ENCODE data around the gene NINJ2.

NINJ2 gene

DNA sequence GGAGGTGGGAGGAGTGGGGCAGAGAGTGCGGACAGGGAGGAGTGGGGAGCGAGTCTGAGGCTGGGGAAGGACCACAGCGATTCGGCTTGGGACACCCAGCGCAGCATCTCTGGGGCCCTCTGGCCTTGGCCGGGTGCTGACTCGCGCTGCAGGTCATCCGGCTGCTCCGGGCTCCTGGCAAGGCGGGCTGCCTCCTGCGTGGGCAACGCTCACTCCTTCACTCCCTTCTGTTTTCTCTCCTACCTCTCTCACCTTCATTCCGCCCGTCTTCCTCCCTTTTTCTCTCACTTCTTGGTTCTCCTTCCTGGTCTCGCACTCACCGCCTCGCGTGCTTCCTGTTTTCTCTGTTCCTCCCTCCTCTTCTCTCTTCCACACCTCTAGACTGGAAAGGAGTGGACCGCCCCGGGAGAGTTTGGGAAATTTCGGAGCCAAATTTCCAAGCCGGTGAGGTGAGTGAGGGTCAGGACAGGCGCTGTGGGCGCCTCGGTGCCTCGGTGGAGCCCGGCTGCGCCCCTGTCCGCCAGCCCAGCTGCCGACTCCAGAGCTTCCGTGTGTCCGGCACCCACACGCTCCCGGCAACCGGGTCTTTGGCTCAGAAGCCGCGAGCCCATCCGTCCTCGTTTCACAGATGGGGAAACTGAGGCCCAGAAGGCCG is 116.9 kb downstream of the NINJ2 start:
- no peak for DNase-seq

DNA sequence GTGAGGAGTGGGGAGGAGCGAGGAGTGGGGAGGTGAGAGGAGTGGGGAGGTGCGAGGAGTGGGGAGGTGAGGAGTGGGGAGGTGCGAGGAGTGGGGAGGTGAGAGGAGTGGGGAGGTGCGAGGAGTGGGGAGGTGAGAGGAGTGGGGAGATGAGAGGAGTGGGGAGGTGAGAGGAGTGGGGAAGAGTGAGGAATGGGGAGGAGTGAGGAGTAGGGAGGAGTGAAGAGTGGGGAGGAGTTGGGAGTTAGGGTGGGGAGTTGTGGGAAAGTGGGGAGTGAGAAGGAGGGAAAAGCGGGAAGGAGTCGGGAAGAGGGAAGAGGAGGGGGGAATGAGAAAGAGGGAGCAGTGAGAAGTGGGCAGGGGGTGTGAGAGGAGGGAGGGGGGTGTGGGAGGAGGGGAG is 117.4 kb downstream of the NINJ2 start:
- no peak for DNase-seq

DNA sequence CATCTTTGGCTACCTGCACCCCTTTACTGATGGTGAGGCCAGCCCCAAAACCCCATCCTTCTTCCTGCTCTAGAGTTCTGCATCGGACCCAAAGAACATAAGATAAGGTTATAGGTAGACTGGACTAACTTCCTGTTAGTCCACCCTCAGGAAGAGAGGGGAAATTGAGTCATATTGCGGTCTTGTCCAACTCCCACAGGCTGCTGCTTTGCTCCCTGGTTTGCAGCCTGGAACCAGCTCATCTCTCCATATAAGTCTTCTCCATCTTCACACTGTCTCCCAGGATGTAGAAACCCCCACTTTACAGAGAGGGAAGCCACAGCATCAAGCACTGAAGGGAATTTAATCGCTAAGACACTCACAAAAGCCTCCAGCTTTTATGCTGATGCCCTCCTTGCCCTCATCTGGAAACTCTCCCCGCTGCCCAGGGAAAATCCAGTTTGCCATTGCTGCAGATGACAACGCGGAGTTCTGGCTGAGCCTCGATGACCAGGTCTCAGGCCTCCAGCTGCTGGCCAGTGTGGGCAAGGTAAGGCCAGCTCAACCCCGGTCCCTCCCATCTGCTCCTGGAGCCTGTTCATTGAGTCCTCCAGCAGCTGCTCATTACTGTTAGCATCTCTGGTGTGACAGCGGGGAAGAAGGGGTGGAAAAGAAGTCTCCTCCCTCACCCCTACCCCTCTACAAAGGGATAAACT is 118.2 kb downstream of the NINJ2 start:
- DNase-seq = no peak

DNA sequence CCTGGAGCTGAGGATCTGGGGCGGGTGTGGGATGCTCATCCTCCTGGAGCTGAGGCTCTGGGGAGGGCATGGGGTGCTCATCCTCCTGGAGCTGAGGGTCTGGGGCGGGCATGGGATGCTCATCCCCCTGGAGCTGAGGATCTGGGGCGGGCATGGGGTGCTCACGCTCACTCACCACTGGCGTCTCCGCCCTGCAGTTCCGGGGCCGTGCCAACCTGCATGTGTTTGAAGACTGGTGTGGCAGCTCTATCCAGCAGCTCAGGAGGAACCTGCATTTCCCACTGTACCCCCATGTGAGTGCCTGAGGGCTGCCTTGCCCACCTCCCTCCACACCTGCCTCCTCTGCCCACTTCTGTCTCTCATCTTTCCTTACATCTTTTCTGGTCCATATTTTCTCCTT is 119.1 kb downstream of the NINJ2 start:
- no peak for DNase-seq

DNA sequence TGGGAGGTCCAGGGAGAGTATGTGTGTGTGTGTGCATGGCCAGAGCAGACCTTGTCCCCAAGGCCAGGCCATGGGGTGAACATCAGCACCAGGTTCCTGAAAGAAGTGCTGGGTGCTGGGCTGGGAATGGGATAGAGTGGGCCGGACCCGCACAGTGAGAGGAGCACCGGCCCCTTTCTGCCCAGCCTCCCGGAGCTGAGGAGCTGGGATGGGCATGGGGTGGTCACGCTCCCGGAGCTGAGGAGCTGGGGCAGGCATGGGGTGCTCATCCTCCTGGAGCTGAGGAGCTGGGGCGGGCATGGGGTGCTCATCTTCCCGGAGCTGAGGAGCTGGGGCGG is 120.2 kb downstream of the NINJ2 start:
- DNase-seq = no peak

DNA sequence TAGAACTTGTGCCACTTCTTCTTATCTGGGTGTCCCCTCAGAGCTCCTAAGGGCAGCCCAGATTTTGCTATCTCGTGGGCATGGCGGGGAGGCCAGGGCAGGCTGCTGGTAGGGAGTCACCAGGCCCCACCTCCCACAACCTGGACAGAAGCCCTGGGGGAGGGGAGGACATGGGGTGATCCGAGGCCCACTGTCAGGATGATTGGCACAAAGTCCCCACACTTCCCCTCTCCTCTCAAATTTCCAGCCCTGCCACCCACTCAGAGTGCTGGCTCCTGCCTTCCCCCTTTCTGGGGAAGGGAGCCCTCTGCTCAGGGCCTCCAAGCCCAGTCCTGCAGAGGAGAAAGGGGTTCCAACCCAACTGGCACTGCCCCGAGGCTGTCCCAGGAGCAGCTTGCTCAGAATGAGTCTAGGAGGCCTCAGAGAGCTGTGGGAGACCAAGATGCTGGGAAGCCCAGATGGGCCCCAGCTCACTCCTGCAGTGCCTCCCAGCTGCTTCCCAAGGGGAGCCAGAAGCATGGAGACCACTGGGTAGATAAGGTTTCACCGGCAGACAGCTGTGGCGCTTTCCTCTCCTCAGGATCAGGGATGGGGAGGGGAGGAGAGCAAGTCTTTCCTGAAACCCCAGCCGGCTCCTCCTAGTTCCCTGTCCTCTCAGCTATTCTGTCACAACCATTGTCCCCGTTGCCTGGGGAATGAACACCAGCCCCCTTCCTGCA is 120.7 kb downstream of the NINJ2 start:
- no peak for DNase-seq

DNA sequence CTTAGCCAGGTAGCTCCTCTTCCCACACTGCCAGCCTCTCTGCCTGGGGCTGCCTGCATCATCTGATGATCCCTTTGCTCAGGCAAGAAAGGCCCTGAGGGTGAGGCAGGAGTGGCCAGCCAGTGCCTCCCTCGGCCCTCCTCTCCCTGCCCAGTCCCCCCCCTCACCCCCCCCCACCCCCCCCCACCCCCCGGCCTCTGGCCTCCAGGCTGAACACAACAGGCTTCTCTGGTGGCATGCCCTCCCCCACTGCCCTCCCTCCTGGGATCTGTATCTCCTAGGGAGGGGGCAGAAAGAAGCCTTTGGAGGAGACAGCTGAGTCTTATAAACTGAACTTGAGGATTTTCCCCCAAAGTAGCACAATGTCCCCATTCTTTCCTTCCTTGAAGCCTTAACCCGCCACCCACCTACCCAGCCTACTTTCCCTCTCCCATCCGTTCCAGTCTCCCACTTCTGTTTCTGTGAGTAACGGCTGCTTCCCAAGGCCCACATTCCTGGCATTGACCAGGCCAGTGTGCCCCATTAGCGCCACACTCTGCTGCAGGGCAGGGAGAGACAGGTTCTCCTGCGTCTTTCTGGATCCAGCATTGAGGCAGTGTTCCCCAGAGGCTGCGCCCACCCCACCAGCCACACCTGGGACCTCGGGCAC is 121.4 kb downstream of the NINJ2 start:
- no peak for DNase-seq

DNA sequence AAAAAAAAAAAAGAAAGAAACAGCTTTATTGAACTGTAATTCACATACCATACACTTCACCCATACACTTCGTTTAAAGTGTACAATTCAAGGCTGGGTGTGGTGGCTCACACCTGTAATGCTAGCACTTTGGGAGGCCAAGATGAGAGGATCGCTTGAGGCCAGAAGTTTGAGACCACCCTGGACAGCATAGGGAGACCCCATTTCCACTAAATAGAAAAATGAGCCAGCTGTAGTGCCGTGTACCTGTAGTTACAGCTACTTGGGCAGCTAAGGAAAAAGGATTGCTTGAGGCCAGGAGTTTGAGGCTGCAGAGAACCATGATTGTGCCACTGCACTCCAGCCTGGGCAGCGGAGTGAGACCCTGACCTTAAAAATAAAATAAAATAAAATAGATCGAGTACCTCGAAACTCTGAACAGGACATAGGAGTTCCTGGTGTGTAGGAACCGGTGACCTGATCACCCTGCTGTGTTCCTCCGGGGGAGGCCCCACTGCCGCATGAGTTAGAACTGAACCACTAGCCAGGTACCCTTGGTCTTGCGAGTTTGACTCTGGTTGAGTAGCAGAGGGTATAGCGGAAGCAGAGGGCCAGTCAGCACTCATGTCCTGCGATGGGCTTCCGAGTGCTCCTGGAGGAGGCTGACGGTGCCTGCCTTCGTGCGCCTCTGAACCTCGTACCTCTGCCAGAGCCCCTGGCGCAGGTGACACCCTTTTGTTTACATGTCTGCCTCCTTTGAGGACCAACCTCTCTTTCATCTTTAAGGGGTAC is 123.5 kb downstream of the NINJ2 start:
- DNase-seq = no peak

DNA sequence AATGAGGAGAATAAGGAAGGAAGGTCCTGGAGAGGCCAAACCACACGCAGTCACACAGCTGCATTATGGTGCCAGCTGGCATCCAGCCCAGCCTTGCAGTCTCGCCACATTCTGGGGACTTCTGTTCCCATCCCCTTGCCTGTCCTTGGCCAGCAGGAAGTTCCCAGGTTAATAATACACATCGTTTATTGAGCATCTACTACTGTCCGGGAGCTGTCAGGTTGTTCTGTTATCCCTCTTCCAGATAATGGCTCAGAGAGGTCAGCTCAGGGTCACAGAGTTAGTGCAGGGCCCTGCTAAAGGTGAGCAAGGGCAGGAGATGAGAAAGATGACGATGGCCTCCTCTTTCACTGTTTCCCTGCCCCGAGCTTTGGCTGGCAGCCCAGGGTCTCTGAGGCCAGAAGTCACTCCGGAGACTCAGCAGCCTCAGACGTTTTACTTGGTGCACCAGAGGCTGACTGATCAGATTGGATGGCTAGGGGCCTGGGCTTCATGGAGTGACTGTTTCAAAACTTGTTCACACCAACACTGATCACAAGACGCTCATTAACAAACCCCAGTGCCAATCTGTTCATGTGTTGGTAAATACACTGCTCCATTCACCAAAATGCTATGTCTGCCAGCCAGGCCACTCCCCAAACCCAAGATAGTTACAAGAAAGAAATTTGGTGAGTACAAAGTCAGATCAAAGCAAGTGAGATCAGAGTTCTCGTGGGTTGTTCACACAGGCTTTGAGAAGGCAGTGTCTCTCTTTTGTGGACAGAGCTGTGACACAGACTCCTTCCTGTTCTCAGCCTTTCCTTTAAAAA is 124.3 kb downstream of the NINJ2 start:
- DNase-seq = no peak

DNA sequence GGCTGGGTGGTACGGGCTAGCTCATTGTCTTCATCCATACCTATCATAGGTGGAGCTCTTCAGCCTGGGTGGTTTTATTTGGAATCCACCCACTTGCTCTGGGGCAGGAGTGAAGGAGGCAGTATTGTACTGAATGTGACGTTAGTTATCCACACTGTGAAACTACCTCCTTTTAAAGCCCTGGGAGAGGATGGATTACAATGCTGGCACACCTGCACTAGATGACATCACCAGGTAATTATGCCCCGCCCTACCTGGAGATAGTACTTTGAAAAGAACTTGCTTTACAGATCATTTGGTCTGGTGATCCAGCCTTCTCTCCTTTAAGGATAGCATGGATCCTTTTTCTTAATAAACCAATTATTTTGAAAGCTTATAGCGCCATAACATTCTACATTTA is 125.5 kb downstream of the NINJ2 start:
- DNase-seq = no peak

DNA sequence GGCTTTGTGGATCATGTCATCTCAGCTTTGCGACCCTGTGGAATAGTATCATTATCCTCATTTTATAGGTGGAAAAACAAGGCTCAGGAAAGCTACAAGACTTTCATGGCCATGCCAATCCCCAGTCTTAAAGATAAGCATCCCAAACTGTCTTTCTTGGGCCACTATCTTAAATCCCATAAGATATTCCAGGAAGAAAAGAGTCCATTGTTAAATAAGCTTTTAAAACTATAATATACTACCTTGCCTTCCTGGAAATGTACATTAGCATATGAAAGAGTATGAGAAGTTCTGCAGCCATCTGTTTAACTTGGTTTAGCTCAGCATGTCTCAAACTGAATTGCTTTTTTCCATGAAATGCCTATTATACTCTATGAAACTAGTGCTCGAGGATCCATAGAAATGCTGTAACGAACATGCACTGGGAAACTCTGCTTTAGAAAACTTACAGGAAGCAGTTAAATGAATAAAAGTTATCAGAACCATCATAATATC is 126.4 kb downstream of the NINJ2 start:
- no peak for DNase-seq

DNA sequence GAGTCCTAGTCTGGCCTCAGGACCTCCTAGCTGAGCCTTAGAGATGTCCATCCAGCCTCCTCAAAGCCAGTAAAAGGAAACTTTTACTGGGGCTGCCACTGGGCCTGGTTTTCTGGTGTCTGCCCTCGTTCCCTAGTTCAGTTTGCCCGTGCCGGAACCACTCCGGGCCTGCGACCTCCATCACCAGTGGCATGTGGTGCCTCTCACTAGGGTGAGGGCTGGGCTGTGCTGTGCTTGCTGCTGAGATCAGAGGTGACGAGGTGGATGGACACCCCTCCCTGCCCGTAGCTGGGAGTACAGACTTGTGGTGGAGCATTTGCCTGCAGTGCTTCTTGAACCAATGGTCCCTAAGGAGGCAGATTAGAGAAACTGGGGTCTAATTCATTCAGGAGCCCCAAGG is 127.8 kb downstream of the NINJ2 start:
- DNase-seq = no peak

DNA sequence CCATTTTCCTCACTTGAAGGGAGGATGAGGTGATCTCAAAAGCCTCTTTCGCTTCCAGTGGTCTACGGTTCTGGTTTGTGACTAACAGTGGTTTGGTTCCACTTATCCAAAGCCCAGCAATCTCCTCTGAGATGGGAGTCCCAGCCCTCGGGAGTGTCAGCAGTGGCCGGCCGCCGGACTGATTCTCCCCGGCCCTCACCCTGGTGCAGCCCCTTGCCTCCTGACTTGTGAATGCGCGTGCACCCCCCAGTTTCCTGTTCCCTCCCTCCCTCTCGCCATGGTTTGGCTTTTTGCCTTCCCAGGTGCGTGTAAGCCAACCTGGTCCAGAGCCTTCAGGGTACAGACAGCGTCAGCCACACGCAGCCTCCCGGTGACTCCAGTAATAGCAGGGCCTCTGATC is 129.0 kb downstream of the NINJ2 start:
- no peak for DNase-seq

DNA sequence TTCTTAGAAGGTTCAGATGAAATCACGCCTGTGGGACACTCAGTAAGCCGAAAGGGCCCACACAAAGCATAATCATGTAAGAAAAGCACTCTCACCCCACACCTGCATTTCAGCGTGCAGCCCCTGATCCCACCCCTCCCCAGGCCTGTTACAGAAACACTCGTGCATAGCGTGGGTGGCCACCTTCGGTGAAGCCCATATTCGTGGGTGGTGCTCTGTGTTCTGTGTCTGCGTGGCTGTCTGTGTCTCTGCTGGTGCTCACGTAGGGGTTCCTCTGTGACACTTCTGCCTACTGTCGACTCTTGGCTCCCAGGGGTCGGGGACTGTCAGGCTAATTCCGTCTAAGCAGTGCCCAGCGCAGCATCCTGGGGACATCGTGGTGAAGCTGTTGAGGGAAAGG is 129.5 kb downstream of the NINJ2 start:
- no peak for DNase-seq

DNA sequence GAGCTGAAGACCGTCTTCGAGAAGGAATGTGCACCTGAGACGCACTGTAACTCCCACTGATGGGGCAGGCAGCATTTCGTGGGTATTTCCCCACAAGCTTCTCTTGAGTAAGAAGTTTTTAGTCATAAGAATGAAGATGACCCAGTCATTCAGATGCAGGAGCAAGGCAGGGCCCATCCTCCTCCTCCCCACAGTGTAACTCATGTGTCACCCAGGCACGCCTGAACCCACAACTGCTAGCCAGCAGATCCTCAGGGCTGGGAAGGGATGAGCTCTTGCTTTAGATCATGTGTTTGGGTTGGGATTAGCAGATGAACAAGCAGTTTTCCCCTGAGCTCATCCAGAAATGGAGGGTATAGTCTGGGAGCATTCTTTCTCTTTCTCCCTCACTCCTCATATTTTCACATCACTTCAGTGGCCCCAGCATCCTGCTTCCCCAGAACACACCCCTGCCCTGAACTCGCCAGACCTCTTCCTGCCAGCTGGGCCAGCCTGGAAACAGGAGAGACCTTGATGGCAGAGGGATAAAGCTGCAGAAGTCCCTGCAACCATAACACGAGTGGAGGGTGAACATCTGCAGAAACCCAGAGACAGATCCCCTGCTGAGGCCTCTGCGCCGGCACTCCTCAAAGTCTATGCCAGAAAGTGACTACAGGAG is 130.2 kb downstream of the NINJ2 start:
- no peak for DNase-seq

DNA sequence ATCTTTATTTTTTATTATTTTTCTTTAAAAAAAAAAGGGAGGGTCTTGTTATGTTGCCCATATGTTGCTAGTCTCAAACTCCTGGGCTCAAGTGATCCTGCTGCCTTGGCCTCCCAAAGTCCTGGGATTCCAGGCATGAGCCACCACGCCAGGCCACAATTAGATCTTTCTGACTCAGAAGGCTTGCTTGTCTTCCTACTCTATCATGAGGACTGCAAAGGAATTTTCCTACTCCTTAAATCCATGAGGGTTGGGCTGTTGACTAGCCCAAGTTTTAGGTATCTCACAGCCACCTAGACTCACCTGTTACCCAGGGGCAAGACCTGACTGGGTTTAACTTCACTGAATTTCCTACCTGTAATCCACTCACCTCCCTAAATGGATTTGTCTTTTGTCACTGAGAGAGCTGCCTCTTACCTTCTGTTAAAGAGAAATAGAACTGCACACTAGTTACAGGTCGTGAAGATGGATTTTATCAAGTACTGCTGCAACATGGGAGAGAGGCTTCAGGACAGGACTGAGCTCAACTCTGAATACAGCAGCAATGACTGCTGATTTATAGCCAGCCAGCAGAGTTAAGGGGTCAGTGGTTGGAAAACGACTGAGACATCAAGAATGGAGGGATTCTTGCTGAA is 131.2 kb downstream of the NINJ2 start:
- DNase-seq = no peak

DNA sequence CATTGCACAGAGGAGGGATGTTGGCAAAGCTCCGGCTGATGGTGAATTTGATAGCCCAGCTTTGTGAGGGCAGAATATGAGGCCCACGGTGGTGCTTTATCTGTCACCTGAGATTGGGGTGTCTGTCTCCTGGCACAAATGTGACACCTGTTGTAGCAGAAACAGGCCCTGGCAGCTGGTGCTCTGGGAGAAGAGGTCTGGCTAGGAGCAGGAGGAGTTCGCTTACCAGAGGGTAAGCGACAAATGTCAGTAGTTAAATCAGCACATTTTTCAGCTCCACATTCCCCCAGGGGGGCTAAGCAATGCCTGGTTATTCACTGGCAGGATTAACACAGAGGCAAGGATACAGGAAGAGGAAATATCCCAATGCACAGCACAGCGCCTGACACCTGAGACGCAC is 132.4 kb downstream of the NINJ2 start:
- no peak for DNase-seq

DNA sequence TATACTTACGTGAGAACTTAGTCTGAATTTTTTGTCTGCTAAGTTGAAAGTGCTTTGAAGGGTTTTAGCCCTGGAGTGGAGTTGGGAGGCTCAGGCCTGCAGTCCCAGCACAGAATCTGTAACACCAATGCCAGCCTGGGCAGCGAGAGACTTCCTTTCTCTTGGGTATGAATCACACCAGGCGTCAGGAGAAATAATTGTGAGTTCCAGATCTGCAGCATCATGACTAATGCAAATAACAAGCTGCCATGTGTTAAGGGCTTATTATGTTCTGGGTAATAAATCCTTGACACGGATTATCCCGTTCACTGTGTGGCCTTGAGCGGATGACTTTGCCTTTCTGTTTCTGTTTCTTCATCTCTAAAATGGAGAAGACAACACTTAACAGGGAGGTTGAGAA is 132.9 kb downstream of the NINJ2 start:
- DNase-seq = no peak

DNA sequence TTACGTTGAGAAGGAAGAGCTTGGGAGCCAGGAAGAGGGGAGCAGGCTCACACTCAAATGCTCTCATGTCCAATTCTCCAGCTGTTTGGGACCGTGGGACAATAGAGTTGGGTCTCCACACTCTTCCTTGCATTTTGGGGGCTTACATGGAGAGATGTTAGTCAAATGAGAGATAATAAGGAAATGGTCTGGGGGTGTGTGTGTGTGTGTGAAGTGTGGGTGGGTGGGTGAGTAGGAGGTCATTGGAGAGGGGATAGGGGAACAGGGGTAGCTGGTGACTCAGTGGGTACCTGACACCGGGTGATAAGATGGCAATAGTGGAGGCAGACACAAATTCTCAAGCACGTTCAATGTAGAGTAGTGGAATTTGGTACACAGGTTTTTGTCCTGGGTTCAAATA is 135.5 kb downstream of the NINJ2 start:
- no peak for DNase-seq

DNA sequence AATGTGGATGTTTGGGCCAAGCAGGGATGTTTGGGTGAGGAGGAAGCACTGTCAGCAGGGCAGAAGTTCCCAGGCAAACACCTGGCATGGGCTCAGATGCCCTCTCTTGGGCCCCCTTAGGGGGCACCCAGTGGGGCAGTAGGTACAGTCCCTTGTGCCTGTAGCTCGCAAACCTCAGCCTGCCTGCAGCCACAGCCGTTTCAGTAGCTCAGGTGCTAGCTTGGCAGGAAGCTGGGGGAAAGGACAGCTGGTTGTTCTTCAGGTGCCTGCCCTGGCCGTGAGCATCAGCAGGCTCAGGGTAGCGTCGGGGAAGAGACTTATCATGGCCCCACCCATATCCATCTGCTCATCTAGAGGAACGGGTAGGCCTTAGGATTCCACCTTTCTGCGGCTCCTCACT is 136.0 kb downstream of the NINJ2 start:
- no peak for DNase-seq

DNA sequence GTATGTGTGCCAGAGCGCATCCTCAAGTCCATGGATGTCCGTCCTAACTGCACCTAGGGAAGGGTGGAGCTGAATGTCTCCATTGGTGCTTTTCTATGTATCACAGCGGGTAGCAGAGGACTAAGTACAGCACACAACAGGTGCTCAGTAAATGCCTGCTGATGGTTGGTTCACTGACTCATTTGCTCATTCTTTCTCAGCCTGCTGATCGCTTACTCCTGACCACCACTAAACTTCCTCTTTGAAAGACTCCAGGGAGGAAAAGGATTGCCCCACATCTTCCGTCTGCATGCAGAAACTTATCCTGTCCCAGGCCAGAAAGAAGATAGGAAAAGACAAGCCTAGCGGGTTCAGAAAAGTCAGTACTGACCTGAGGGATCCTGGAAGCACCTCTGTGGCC is 137.2 kb downstream of the NINJ2 start:
- DNase-seq = no peak

Measured in stimulated activated CD8-positive, alpha-beta memory T cell treated with anti-CD3 and anti-CD28 coated beads, Interleukin-4, amount 100 ng/mL, for 48 hours (primary cell).